ENCODE measurements around the gene NPC1. TPM values are rescaled to one million over a fixed set of nuclear protein-coding genes. Genes with fewer than 3 reads are reported as not detected.
"Not testable (repeated sequence)": the region's sequence is repeated elsewhere in the genome, so short reads cannot be mapped to it uniquely, and the experiment has no call there.

NPC1 gene
- polyA plus RNA-seq, 3 donors: 18.1 to 26.1 (median 25.4) TPM

DNA sequence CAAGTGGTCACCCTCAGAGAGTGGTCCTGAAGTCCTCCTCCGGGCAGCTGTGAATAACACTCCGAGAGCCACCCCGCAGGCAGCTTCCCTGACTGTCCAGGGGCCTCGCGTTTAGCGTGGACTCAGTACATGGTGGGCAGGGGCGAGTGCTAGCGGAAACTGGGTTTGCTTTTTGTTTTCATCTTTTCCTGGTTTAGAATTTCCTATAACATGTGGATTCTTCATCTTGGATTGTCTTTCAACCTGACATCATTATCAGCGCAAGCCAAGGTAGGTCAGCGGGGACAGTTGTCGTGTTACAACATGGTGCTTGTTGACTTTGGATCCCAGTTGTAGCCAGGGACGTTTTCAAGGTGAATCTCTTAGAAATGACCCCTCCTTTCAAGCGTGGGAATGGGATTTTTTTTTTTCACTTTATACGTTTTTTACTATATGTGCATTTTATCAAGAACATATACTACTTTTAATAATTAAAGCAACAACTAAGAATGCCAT lies 62.0 kb downstream of the NPC1 start:
- no peak for DNase-seq

DNA sequence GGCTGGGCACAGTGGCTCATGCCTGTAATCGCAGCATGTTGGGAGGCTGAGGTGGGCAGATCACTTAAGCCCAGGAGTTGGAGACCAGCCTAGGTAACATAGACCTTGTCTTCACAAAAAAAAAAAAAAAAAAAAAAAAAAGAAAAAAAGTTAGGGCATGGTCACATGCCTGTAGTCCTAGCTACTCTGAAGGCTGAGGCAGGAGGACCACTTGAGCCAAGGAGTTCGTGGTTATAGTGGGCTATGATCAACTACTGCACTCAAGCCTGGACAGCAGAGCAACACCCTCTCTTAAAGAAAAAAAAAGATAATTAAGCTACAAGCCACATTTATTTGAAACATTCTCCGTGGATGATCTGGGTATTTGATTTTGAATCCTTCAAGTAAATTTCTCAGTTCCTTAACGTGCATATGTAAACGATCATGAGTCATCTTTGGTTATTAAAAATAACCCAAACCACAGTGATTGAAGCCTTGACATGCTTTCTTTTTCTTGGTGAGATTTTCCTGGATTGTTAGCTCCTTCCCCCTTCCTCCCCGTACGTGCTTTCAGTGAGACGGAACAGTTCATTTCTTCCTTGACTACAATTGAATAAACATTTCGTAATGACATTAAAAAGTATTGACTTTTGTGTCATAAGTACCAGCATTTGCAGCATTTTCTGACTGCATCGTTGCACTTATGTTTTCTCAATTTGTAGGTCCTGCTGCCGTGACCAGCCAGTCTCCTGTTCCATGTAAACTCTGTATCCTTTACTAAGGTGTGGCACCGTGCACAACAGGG lies 62.7 kb downstream of the NPC1 start:
- DNase-seq: no peak

DNA sequence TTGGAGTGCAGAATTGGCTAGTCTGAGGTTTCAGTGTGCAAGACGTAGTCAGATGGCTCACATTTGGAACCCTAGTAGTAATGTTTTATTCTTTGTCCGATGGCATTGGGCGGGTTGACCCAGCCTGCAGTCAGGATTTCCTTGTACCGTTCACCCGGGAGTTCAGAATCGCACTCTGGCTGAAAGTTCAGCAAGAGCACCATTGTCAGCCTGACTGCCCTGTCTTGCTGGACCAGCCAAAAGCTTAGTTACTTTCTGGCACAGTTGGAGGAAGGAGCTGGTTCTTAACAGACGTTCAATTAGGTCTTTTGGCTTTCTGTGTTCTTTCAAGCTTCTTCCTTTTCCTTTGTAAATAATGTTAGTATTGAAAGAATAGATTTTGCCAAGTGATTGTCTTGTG lies 64.4 kb downstream of the NPC1 start:
- DNase-seq: no peak

GRCh38 chr18:23521271-23521670 lies 65.0 kb downstream of the NPC1 start:
- DNase-seq: no peak

DNA sequence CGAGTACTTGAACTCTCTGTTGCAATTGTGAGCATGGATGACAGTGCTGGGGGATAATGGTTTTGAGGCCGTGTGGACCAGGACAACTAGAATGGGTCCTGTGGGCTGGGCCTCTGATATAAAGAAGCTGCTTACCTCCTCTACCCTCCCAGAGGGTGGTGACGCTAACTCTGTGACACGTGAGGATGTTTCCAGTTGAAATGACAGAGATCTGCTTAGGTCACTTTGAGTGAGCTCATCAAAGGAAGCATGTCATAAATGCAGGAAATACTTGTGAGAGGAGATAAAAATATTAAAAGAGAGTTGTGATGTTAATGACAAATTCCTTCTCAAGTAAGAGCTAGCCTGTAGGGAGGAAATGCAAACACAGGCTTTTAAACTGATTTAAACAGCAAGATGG lies 66.6 kb downstream of the NPC1 start:
- DNase-seq: no peak

DNA sequence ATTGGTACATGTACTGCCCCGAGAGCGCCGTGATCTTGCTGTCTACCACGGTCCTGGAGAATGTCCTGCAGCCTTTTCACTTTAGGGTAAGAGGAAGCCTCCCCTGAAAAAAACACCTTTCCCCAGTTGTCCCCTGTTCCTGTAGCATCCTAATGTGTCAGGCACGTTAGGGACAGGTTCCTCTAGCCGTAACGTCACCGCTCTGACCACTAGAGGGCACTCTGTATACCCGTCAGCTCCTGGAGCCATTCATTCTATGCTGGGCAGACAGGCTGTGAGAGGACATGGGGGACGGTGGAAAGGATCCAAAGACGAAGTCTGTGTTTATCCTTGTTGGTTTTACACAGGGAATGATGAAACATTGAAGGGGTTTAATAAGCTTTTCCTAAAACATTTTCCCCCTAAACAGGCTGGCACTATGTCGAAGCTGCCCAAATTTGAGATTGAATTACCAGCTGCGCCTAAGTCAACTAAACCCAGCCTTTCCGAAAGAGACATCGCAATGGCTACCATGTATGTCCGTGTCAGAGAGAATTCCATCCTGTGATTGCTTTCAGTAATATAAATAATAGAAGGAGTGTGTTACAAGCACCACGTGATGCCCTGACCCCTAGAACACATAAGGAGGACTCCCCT lies 70.3 kb downstream of the NPC1 start:
- DNase-seq: peak; percentile 75

DNA sequence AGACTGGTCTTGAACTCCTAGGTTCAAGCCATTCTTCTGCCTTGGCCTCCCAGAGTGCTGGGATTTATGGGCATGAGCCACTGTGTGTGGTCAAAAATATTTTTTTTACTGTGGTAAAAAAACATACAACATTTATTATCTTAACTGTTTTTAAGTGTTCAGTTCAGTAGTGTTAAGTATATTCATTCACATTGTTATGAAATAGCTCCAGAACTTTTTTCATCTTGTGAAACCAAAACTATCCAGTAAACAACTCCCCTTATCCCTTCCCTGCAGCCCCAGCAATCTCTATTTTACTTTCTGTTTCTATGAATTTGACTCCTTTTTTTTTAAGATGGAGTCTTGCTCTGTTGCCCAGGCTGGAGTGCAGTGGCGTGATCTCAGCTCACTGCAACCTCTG lies 73.7 kb downstream of the NPC1 start:
- no peak for DNase-seq

- not testable (repeated sequence) for DNase-seq
Observed at GRCh38 chr18:23512216-23512615, 74.1 kb downstream of the NPC1 start.

- not testable (repeated sequence) for DNase-seq
Observed at GRCh38 chr18:23510923-23511322, 75.4 kb downstream of the NPC1 start.

GRCh38 chr18:23506393-23506792 lies 79.9 kb downstream of the NPC1 start:
- DNase-seq: no peak

DNA sequence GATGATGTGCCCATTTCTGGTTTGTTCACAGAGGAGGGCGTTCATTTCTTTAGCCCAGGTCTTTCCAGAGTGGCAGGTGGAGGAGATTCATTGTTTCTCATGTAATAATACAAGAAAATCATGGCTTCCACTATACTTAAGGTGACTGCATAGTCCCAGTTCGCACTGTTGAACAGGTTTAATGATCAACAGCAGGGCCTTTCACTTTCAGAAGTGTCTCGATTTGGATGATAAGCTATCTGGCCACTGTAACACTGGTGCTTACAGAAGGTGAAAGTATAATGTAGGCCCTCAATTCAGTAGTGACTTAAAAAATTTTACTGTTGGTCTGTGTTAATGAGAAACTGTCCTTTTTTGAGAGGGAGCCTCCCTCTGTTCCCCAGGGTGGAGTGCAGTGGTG lies 81.6 kb downstream of the NPC1 start:
- no peak for DNase-seq

DNA sequence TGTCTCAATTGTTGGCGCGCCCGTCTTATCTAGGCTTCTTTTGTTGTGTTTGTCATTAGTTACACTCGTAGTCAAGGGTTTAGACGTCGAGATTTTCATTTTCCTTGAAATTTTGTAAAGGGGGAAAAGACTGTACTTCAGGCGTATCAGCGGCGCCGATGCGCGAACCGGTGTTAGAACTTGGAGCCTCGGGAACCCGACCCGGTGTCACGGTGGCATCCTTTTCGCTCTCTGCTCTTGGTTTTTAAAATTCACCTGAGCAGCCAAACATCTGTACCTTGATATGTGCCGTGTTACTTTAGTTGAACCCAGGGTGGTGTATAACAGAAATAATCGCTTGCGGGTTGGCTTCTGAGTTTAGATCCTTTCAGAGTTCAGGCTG lies 82.4 kb downstream of the NPC1 start:
- no peak for DNase-seq

DNA sequence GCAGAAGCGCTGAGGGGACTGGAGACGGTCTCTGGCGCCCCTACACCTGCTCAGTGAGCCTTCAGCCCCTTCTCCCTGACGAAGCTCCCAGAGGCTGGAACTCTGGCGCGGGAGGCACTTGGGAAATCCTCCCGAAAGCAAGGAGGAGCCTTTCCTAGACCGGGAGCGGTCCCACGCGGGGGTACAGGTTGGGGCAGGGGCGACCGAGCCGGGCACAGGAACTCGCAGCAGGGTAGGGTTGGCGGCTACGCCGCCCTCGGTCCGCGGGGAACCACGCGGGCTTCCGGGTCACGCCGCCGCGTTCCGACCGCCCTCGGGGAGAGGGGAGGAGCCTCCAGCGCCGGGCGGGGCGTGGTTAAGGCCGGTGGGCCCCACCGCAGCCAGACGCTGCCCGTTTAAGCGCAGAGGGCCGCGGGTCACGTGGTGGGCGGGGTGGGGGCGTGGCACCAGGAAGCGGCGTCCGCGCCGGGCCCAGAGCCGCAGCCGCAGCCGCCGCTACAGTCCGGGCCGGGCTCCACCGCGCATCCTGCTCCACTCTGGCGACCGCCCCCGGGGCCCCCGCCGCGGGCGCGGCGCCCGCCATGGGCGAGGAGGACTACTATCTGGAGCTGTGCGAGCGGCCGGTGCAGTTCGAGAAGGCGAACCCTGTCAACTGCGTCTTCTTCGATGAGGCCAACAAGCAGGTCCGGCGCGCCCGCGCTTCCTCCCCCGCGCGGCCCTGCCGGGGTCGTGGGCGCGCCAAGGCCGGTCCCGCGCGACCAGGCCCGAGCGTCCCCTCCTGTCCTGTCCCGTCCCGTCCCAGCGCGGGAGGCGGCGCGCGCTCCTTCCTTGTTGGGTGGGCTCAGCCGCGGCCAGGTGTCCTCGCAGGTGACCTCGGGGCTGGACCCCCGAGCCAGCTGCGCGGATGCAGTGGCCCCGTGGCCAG lies 83.0 kb downstream of the NPC1 start, which contains the start of gene RMC1:
Gene RMC1, plus strand, starts transcription at position 474 of the 925 bp plus-strand sequence. Its CDS starts 108 bp downstream, at position 582.
- DNase-seq: peak; percentile 93

- no peak for DNase-seq
Observed at GRCh38 chr18:23502516-23503037, 83.7 kb downstream of the NPC1 start.

- no peak for DNase-seq
Observed at GRCh38 chr18:23501626-23502025, 84.7 kb downstream of the NPC1 start.

DNA sequence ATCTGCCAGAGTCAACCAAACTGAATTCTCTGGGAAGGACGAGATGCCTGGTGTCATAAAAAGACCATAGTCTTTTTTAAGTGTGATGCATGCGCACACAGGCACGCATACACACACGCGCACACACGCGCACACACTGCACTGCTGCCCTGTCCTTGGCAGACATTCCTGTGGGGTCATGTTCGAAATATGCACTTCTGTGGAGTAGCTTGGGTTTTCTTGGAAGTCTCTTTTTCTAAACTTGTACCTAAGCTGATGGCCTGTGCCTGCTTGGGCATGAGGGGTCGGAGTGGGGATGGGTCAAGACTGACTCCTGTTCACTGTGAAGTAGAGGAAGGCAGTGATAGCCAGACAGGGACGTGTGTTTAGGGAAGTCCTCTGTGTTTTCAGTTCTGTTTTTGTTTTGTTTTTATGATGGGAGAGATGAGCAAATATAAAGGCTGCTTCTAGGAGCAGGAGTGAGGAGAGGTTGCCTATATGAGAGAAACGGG lies 87.0 kb downstream of the NPC1 start:
- DNase-seq: no peak

- no peak for DNase-seq
Observed at GRCh38 chr18:23498877-23499276, 87.4 kb downstream of the NPC1 start.

DNA sequence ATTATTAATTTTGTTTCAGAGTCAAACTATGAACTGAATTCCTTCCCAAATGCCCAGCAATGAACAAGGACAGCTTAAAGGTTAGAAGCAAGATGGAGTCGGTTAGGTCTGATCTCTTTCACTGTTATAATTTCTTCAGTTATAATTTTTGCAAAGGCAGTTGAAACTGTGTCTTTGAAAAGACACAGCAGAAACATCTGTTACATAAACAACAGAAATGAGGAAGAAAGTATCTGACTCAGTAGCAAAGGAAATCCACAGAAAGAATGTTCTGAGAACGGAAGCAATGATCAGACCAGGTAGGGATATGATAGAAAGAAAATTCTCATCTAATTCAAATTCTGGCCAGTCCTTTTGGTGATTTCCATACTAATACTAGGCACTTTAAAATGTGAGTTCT lies 88.2 kb downstream of the NPC1 start:
- no peak for DNase-seq

DNA sequence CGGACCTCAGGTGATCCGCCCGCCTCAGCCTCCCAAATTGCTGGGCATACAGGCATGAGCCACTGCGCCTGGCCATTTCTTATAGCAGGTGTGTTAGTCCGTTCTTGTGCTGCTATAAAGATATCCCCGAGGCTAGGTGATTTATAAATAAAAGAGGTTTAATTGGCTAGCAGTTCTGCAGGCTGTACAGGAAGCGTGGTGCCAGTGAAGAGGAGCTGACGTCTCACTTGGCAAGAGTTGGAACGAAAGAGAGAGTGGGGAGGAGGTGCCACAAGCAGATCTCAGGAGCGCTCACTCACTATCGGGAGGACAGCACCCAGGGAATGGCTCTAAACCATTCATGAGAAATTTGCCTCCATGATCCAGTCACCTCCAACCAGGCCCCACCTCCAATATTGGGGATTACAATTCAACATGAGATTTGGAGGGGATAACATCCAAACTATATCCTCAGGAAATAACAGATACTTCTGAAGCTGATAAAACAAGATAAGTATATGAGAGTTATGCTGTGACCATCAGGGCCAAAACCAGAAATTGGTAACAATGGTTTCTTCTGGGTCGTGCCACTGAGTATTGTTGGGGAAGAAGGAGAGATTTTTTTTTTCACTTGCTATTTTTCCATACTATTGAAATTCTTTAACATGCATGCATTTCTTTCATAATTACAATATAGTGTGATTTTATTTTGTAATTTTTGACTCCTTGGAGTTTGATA lies 90.4 kb downstream of the NPC1 start:
- no peak for DNase-seq

GRCh38 chr18:23494992-23495391 lies 91.3 kb downstream of the NPC1 start:
- no peak for DNase-seq

GRCh38 chr18:23493654-23494053 lies 92.7 kb downstream of the NPC1 start:
- DNase-seq: no peak

Data from renal pelvis (tissue), 4 donors.